HCT116 (cell line): ENCODE data around the gene NPFFR1. TPM values are rescaled to one million over a fixed set of nuclear protein-coding genes. Genes with fewer than 3 reads are reported as not detected.
"Not testable (repeated sequence)": the region's sequence is repeated elsewhere in the genome, so short reads cannot be mapped to it uniquely, and the experiment has no call there.

Experiments used
- ATAC-seq: fragments of 200-7000 bp; cut with Tn5 transposase; 2 replicates; pipeline ENCODE4 v1.9.1; 2020; ENCODE audit warnings: mild to moderate bottlenecking, moderate library complexity
- BruUV-seq: library from RNA; stranded (reverse); fragments of 400-500 nt; replicated peaks from 2 replicates; lab custom pipeline; 2021; lab: Mats Ljungman, UMichigan
- CTCF ChIA-PET: fragments of 300-600 bp; sonication (Branson Sonifier 250); formaldehyde crosslinking; loops from one replicate; lab custom pipeline; 2021; ENCODE audit warnings: antibody characterized with exemption; lab: Charles Lee
- POLR2A ChIA-PET: fragments of 300-600, 350-600 bp; sonication (Branson Sonifier 250); formaldehyde crosslinking; loops from one replicate; lab custom pipeline; 2021; ENCODE audit warnings: antibody characterized with exemption; lab: Charles Lee
- RAD21 ChIA-PET, 2 experiments: fragments of 300-600 bp; sonication (Branson Sonifier 250); formaldehyde crosslinking; loops; one replicate each; lab custom pipeline; 2023; ENCODE audit warnings: low total read pairs in 2 of 2; ENCODE audit not compliant: uncharacterized antibody in 2 of 2, unreplicated experiment in 2 of 2, low non-redundant PET in 1 of 2; lab: Charles Lee
- DNase-seq: peaks from one replicate; pipeline ENCODE4 v3.0.0-alpha.2; 2010; ENCODE audit warnings: low read depth, low spot score
- H2AFZ ChIP-seq: fragments of 200-600 bp; shearing (Covaris generic), sonication (generic); 2 replicates; pipeline ENCODE4 v1.6.1; 2017; ENCODE audit warnings: low read depth, mixed run types, mixed read lengths, antibody characterized with exemption, low read length; ENCODE audit not compliant: poor library complexity, severe bottlenecking
- H3K27ac ChIP-seq: 2 replicates; pipeline ENCODE4 v1.5.1; 2012; ENCODE audit warnings: low read depth, low read length
- H3K27me3 ChIP-seq: fragments of 200-600 bp; sonication (generic); 2 replicates; pipeline ENCODE4 v1.6.1; 2016; ENCODE audit warnings: mixed run types, low read length, mixed read lengths; ENCODE audit not compliant: insufficient read depth
- H3K36me3 ChIP-seq, 2 experiments: fragments of 200-500 bp in 1 of 2; fragments of 200-600 bp in 1 of 2; sonication (Bioruptor generic) in 1 of 2; sonication (generic) in 1 of 2; 2 replicates each; pipeline versions ENCODE4 v1.5.1 to v1.6.1; 2014 to 2016; ENCODE audit warnings: low read length in 2 of 2, inconsistent platforms in 1 of 2, mixed read lengths in 1 of 2, mixed run types in 1 of 2; ENCODE audit not compliant: insufficient read depth in 2 of 2, control insufficient read depth in 1 of 2
- H3K4me1 ChIP-seq, 2 experiments: fragments of 200-600 bp in 1 of 2; sonication (generic) in 1 of 2; 2 replicates each; pipeline versions ENCODE4 v1.5.1 to v1.6.1; 2012 to 2017; ENCODE audit warnings: low read length in 2 of 2, inconsistent platforms in 1 of 2, mild to moderate bottlenecking in 1 of 2, mixed read lengths in 1 of 2, mixed run types in 1 of 2, moderate library complexity in 1 of 2; ENCODE audit not compliant: insufficient read depth in 2 of 2, control insufficient read depth in 1 of 2
- H3K4me2 ChIP-seq: fragments of 200-600 bp; sonication (generic); 2 replicates; pipeline ENCODE4 v1.6.1; 2017; ENCODE audit warnings: mixed run types, low read length, mixed read lengths
- H3K4me3 ChIP-seq, 2 experiments: fragments of 200-600 bp in 1 of 2; sonication (generic) in 1 of 2; replicated peaks in 1 of 2; 2 replicates each; pipeline ENCODE4 v1.5.1; 2011 to 2016; ENCODE audit warnings: low read length in 2 of 2, control low read depth in 1 of 2, low read depth in 1 of 2, mild to moderate bottlenecking in 1 of 2, mixed read lengths in 1 of 2, mixed run types in 1 of 2
- H3K79me2 ChIP-seq: fragments of 200-600 bp; sonication (generic); 2 replicates; pipeline ENCODE4 v1.6.1; 2017; ENCODE audit warnings: mild to moderate bottlenecking, mixed run types, low read length, moderate library complexity, mixed read lengths; ENCODE audit not compliant: insufficient read depth
- H3K9ac ChIP-seq: fragments of 200-600 bp; sonication (generic); 2 replicates; pipeline ENCODE4 v1.6.1; 2016; ENCODE audit warnings: low read length, mixed read lengths
- H3K9me2 ChIP-seq: fragments of 200-600 bp; sonication (generic), shearing (Covaris generic); 2 replicates; pipeline ENCODE4 v1.6.1; 2017; ENCODE audit warnings: mixed run types, mild to moderate bottlenecking, moderate library complexity; ENCODE audit not compliant: insufficient read depth
- H3K9me3 ChIP-seq, 2 experiments: fragments of 200-500 bp in 1 of 2; fragments of 200-600 bp in 1 of 2; sonication (Bioruptor generic) in 1 of 2; sonication (generic) in 1 of 2; 2 replicates each; pipeline ENCODE4 v1.6.1; 2014 to 2017; ENCODE audit warnings: low read length in 2 of 2, mixed read lengths in 2 of 2, inconsistent platforms in 1 of 2, low read depth in 1 of 2, mild to moderate bottlenecking in 1 of 2, mixed run types in 1 of 2, moderate library complexity in 1 of 2; ENCODE audit not compliant: control insufficient read depth in 1 of 2, insufficient read depth in 1 of 2
- H4K20me1 ChIP-seq: fragments of 200-600 bp; sonication (generic), shearing (Covaris generic); 2 replicates; pipeline ENCODE4 v1.6.1; 2017; ENCODE audit warnings: mixed run types, mild to moderate bottlenecking, moderate library complexity; ENCODE audit not compliant: insufficient read depth
- CEBPB ChIP-seq: IDR thresholded peaks from 2 replicates; pipeline ENCODE4 v1.6.1; 2012; ENCODE audit warnings: low read depth
- ELF1 ChIP-seq: IDR thresholded peaks from 2 replicates; pipeline ENCODE4 v1.6.1; 2012; ENCODE audit warnings: low read depth, borderline replicate concordance
- EZH2 ChIP-seq: fragments of 200-600 bp; sonication (generic); IDR thresholded peaks from 2 replicates; pipeline ENCODE4 v1.6.1; 2017; ENCODE audit warnings: antibody characterized with exemption, mixed run types
- EZH2phosphoT487 ChIP-seq: fragments of 200-600 bp; IDR thresholded peaks from 2 replicates; pipeline ENCODE4 v1.6.1; 2018; ENCODE audit warnings: antibody characterized with exemption, borderline replicate concordance
- FOSL1 ChIP-seq: IDR thresholded peaks from 2 replicates; pipeline ENCODE4 v1.6.1; 2012; ENCODE audit warnings: low read depth
- JUND ChIP-seq: IDR thresholded peaks from 2 replicates; pipeline ENCODE4 v1.6.1; 2012
- POLR2A ChIP-seq: IDR thresholded peaks from 2 replicates; pipeline ENCODE4 v1.7.0; 2011; ENCODE audit warnings: borderline replicate concordance; ENCODE audit not compliant: insufficient read depth, insufficient read length; ENCODE audit errors: extremely low read depth
- SP1 ChIP-seq: IDR thresholded peaks from 2 replicates; pipeline ENCODE4 v1.6.1; 2012; ENCODE audit warnings: low read depth
- SRF ChIP-seq: IDR thresholded peaks from 2 replicates; pipeline ENCODE4 v1.6.1; 2012; ENCODE audit warnings: low read depth
- intact Hi-C: fragments of 100-400 bp; cut with micrococcal nuclease; formaldehyde crosslinking; loops from 2 replicates; pipeline ENCODE4 v1.10.0; 2022
- total RNA-seq: library from RNA; stranded (reverse); gene quantifications from one replicate; pipeline ENCODE4 v1.2.1, GENCODE V29; 2021; ENCODE audit not compliant: unreplicated experiment
- TF ChIP-seq, protein P1 (sequence below), 3 experiments: fragments of 200-600 bp in 1 of 3; sonication (generic) in 1 of 3; IDR thresholded peaks in 2 of 3; conservative IDR thresholded peaks in 1 of 3; 2 replicates each; pipeline ENCODE4 v1.5.1; 2012 to 2017; ENCODE audit warnings: low read depth in 2 of 3, low read length in 2 of 3, antibody characterized with exemption in 1 of 3, borderline replicate concordance in 1 of 3, control low read depth in 1 of 3, mild to moderate bottlenecking in 1 of 3, mixed read lengths in 1 of 3, mixed run types in 1 of 3, moderate library complexity in 1 of 3; ENCODE audit not compliant: insufficient read depth in 1 of 3
- TF ChIP-seq, protein P2 (sequence below): IDR thresholded peaks from 2 replicates; pipeline ENCODE4 v1.6.1; 2012; ENCODE audit warnings: low read depth
- TF ChIP-seq, protein P3 (sequence below): IDR thresholded peaks from 2 replicates; pipeline ENCODE4 v1.6.1; 2012

The NPFFR1 gene
- total RNA-seq, 1 experiment from 2014 or later = 0.02 TPM

DNA sequence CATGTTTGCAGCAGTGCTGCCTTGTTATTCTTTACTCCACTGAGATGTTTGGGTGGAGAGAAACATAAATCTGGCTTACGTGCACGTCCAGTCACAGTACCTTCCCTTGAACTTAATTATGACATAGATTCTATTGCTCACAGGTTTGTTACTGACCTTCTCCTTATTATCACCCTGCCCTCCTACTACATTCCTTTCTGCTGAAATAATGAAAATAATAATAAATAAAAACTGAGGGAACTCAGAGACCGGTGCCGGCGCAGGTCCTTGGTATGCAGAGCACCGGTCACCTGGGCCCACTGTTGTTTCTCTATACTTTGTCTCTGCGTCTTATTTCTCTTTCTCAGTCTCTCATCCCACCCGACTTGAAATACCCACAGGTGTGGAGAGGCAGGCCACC lies 26.0 kb downstream of the NPFFR1 start:
- BruUV-seq, H3K4me2 ChIP-seq, ATAC-seq, H3K9me2 ChIP-seq, H2AFZ ChIP-seq, H3K36me3 ChIP-seq, H3K9me3 ChIP-seq, H3K4me3 ChIP-seq, H3K27me3 ChIP-seq, CTCF ChIA-PET, DNase-seq, H4K20me1 ChIP-seq, POLR2A ChIA-PET, H3K9ac ChIP-seq, intact Hi-C loops, H3K27ac ChIP-seq, RAD21 ChIA-PET, H3K79me2 ChIP-seq: not testable (repeated sequence)
- peaks cover 19 to 37% of the 10 kb centered on the region in 2 experiments for H3K4me1 ChIP-seq

DNA sequence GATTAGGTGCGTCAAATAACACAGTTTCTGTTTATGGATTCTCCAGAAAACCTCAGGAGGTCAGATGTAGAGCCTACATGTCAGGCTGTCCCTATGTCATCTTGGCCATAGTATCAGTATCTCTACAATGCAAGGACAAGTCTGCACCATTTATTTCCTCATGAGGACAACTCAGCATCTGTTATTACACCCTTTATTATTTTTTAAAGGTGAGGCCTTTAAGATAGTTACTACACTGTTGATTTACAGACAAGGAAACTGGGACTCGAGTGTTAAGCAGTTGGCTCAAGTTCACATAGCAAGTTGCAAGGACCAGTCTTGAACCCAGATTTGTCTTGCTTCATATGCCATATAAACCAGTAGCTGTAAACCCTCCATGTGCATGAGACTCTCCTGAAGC lies 27.3 kb downstream of the NPFFR1 start:
- H3K4me1 ChIP-seq = peaks cover 19 to 37% of the 10 kb centered on the region in 2 experiments
- no TSS peak for BruUV-seq
- intact Hi-C loops = no loop called here

More for the DNA sequence above, 27.3 kb downstream of the NPFFR1 start:
- Histone ChIP-seq H4K20me1 (no peaks in the 10 kb centered on the region), H3K27ac (no peak overlapping the region), H3K36me3 (no peaks in the 10 kb centered on the region), H3K27me3 (peaks cover 5% of the 10 kb centered on the region; the same call in 1 of the 2 replicates), H3K4me3 (peak overlapping the region in 1 of 2 experiments; percentile 12; a peak in 1 of 4 replicates), H2AFZ (peak overlapping the region; percentile 42), H3K9me2 (no peaks in the 10 kb centered on the region), H3K9me3 (peaks cover 3 to 7% of the 10 kb centered on the region in 2 experiments; a peak in 3 of 4 replicates), H3K9ac (peak overlapping the region; percentile 20; the same call in 1 of the 2 replicates), H3K79me2 (no peaks in the 10 kb centered on the region), H3K4me2 (peak overlapping the region; percentile 69)
- no peak for DNase-seq
- RAD21 ChIA-PET = interaction anchor here in 1 of 2 experiments (0.5 to 0.7 kb wide), 2 partner anchors 16 to 34 kb away, joined by 3 to 6 read pairs; no protein-coding TSS in a partner anchor
- peak; percentile 13 for ATAC-seq
- CTCF ChIA-PET = interaction anchor here (0.7 to 1.2 kb wide), 3 partner anchors 9 to 11 kb away, joined by 3 to 9 read pairs (median 4); no protein-coding TSS in a partner anchor
- TF ChIP-seq, protein P1, sequence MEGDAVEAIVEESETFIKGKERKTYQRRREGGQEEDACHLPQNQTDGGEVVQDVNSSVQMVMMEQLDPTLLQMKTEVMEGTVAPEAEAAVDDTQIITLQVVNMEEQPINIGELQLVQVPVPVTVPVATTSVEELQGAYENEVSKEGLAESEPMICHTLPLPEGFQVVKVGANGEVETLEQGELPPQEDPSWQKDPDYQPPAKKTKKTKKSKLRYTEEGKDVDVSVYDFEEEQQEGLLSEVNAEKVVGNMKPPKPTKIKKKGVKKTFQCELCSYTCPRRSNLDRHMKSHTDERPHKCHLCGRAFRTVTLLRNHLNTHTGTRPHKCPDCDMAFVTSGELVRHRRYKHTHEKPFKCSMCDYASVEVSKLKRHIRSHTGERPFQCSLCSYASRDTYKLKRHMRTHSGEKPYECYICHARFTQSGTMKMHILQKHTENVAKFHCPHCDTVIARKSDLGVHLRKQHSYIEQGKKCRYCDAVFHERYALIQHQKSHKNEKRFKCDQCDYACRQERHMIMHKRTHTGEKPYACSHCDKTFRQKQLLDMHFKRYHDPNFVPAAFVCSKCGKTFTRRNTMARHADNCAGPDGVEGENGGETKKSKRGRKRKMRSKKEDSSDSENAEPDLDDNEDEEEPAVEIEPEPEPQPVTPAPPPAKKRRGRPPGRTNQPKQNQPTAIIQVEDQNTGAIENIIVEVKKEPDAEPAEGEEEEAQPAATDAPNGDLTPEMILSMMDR (IDR thresholded peaks at IDR 0.05 in 2 of 3, conservative IDR thresholded peaks at IDR 0.05 in 1 of 3; ENCODE audit: borderline replicate concordance in 1 of 3, insufficient read depth in 1 of 3, low read depth in 2 of 3, low read length in 2 of 3) = no peak
- no peak for TF ChIP-seq FOSL1
- no peak for TF ChIP-seq SP1
- TF ChIP-seq, protein P2, sequence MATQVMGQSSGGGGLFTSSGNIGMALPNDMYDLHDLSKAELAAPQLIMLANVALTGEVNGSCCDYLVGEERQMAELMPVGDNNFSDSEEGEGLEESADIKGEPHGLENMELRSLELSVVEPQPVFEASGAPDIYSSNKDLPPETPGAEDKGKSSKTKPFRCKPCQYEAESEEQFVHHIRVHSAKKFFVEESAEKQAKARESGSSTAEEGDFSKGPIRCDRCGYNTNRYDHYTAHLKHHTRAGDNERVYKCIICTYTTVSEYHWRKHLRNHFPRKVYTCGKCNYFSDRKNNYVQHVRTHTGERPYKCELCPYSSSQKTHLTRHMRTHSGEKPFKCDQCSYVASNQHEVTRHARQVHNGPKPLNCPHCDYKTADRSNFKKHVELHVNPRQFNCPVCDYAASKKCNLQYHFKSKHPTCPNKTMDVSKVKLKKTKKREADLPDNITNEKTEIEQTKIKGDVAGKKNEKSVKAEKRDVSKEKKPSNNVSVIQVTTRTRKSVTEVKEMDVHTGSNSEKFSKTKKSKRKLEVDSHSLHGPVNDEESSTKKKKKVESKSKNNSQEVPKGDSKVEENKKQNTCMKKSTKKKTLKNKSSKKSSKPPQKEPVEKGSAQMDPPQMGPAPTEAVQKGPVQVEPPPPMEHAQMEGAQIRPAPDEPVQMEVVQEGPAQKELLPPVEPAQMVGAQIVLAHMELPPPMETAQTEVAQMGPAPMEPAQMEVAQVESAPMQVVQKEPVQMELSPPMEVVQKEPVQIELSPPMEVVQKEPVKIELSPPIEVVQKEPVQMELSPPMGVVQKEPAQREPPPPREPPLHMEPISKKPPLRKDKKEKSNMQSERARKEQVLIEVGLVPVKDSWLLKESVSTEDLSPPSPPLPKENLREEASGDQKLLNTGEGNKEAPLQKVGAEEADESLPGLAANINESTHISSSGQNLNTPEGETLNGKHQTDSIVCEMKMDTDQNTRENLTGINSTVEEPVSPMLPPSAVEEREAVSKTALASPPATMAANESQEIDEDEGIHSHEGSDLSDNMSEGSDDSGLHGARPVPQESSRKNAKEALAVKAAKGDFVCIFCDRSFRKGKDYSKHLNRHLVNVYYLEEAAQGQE = no peak
- no peak for TF ChIP-seq JUND
- no peak for TF ChIP-seq EZH2
- TF ChIP-seq, protein P3, sequence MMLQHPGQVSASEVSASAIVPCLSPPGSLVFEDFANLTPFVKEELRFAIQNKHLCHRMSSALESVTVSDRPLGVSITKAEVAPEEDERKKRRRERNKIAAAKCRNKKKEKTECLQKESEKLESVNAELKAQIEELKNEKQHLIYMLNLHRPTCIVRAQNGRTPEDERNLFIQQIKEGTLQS = no peak
- no peak for TF ChIP-seq ELF1
- TF ChIP-seq SRF = no peak
- TF ChIP-seq CEBPB = no peak
- no peak for TF ChIP-seq POLR2A
- no peak for TF ChIP-seq EZH2phosphoT487
- POLR2A ChIA-PET = interaction anchor here (0.7 to 0.8 kb wide), 3 partner anchors 11 to 614 kb away, joined by 3 to 5 read pairs (median 5); no protein-coding TSS in a partner anchor
